Naive thymus-derived CD4-positive, alpha-beta T cell (primary cell): Measurements from ENCODE around the gene RALGPS1. TPM values are rescaled to one million over a fixed set of nuclear protein-coding genes. Genes with fewer than 3 reads are reported as not detected.
"Not testable (repeated sequence)": the region's sequence is repeated elsewhere in the genome, so short reads cannot be mapped to it uniquely, and the experiment has no call there.

ENCODE experiments used
- ATAC-seq: fragments of 150-1000 bp; cut with Tn5 transposase; 2 replicates; pipeline ENCODE4 v1.10.0; 2021; ENCODE audit warnings: mild to moderate bottlenecking, moderate library complexity
- CTCF ChIA-PET: fragments of 350-600 bp; sonication (Branson Sonifier 250); formaldehyde crosslinking; loops from one replicate; lab custom pipeline; 2021; ENCODE audit warnings: antibody characterized with exemption; lab: Charles Lee
- POLR2A ChIA-PET: fragments of 350-600 bp; sonication (Branson Sonifier 250); formaldehyde crosslinking; loops from one replicate; lab custom pipeline; 2021; ENCODE audit warnings: antibody characterized with exemption, inconsistent platforms; lab: Charles Lee
- DNase-seq, 9 donors: peaks; one replicate each; pipeline versions ENCODE4 v3.0.0 to v3.0.0-alpha.2; 2020 to 2022; ENCODE audit warnings: mixed read lengths in 1 of 9
- H3K27ac ChIP-seq: one replicate; pipeline ENCODE4 v1.7.0; 2013; ENCODE audit warnings: mild to moderate bottlenecking, low read depth, low read length, moderate library complexity
- H3K27me3 ChIP-seq, 2 donors: one replicate each; pipeline ENCODE4 v1.7.0; 2013; ENCODE audit warnings: low read length in 2 of 2, mild to moderate bottlenecking in 2 of 2, moderate library complexity in 2 of 2; ENCODE audit not compliant: control insufficient read depth in 2 of 2, insufficient read depth in 2 of 2
- H3K36me3 ChIP-seq, 3 experiments: 1 replicate in 2 of 3; 2 replicates in 1 of 3; pipeline ENCODE4 v1.7.0; 2013; ENCODE audit warnings: low read length in 3 of 3, mild to moderate bottlenecking in 3 of 3, moderate library complexity in 1 of 3; ENCODE audit not compliant: insufficient read depth in 3 of 3, control insufficient read depth in 2 of 3
- H3K4me1 ChIP-seq, 2 donors: one replicate each; pipeline ENCODE4 v1.7.0; 2013; ENCODE audit warnings: low read length in 2 of 2, mild to moderate bottlenecking in 2 of 2, moderate library complexity in 1 of 2; ENCODE audit not compliant: control insufficient read depth in 2 of 2, insufficient read depth in 2 of 2
- H3K4me3 ChIP-seq: 2 replicates; pipeline ENCODE4 v1.7.0; 2013; ENCODE audit warnings: mild to moderate bottlenecking, low read length
- H3K9me3 ChIP-seq, 3 experiments: 1 replicate in 2 of 3; 2 replicates in 1 of 3; pipeline ENCODE4 v1.7.0; 2013; ENCODE audit warnings: low read length in 3 of 3; ENCODE audit not compliant: control insufficient read depth in 2 of 3
- H3K27ac Mint-ChIP-seq, 9 donors: one replicate each; pipeline ENCODE4 v1.8.0; 2020 to 2022; ENCODE audit warnings: mixed read lengths in 9 of 9, mild to moderate bottlenecking in 8 of 9, moderate library complexity in 5 of 9, inconsistent platforms in 2 of 9
- H3K27me3 Mint-ChIP-seq, 5 donors: one replicate each; pipeline ENCODE4 v1.8.0; 2021 to 2022; ENCODE audit warnings: mixed read lengths in 5 of 5, mild to moderate bottlenecking in 1 of 5
- H3K36me3 Mint-ChIP-seq, 5 donors: one replicate each; pipeline ENCODE4 v1.8.0; 2020 to 2022; ENCODE audit warnings: mixed read lengths in 5 of 5, mild to moderate bottlenecking in 3 of 5, inconsistent platforms in 1 of 5
- H3K4me1 Mint-ChIP-seq, 7 donors: one replicate each; pipeline ENCODE4 v1.8.0; 2020 to 2022; ENCODE audit warnings: mixed read lengths in 7 of 7, mild to moderate bottlenecking in 3 of 7, inconsistent platforms in 1 of 7
- H3K4me3 Mint-ChIP-seq, 10 donors: one replicate each; pipeline ENCODE4 v1.8.0; 2020 to 2022; ENCODE audit warnings: mild to moderate bottlenecking in 10 of 10, mixed read lengths in 10 of 10, moderate library complexity in 6 of 10, inconsistent platforms in 2 of 10
- H3K9me3 Mint-ChIP-seq, 11 donors: one replicate each; pipeline ENCODE4 v1.8.0; 2020 to 2022; ENCODE audit warnings: mixed read lengths in 11 of 11, mild to moderate bottlenecking in 4 of 11, inconsistent platforms in 1 of 11, moderate library complexity in 1 of 11
- intact Hi-C, 2 donors: fragments of 100-400 bp; cut with micrococcal nuclease; formaldehyde crosslinking; loops; one replicate each; pipeline ENCODE4 v1.15.1; 2023
- polyA plus RNA-seq, 2 donors: library from polyadenylated mRNA; unstranded; fragments of 300-500 nt; fragmentation: Illumina TruSeq; gene quantifications; one replicate each; pipeline ENCODE4 v1.2.3, GENCODE V29; 2021
- total RNA-seq, 6 experiments: library from RNA in 5 of 6; stranded (reverse) in 5 of 6; gene quantifications; 1 replicate in 5 of 6; 2 replicates in 1 of 6; pipeline ENCODE4 v1.2.3 and lab custom pipeline; 2021 to 2026

RALGPS1 gene
- total and polyA plus RNA-seq, 7 experiments from 2014 or later = 1.0 to 8.3 (median 4.1) TPM

DNA sequence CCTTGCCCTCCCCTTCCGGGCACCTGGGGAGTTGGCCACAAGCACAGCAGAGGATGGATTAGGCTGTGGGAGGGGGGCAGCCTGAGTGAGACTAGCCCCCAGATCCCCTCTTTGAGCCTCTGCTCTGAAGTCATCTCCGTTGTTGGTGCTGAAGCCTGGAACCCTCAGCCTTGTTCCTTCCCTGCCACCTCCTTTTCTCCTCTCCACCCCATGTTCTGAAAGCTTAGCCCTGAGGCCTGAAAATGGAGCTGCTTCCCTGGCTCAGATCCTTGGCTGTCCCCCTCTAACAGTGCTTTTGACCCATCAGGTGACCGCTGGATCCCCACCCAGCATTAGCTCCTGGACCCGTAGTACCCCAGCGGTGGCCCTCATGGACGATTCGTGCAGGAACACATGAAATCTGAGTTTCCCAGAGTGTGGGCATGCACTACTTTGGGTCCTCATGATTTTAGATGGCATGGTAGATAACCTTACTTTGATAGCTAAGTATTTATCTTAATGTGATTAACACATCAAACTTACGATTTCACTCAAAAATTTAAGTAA lies 229.4 kb downstream of the RALGPS1 start:
- no peaks in the 10 kb centered on the region for H3K36me3 ChIP-seq
- Mint-ChIP-seq H3K9me3 (peaks cover 0 to 9% (median 1%) of the 10 kb centered on the region in 11 donors), H3K27ac (no peak overlapping the region), H3K36me3 (peaks cover 0 to 6% (median 0%) of the 10 kb centered on the region in 5 donors), H3K4me3 (no peak overlapping the region), H3K27me3 (peaks cover 0 to 39% (median 0%) of the 10 kb centered on the region in 5 donors), H3K4me1 (no peaks in the 10 kb centered on the region)
- H3K27ac ChIP-seq = no peak overlapping the region
- H3K27me3 ChIP-seq = no peaks in the 10 kb centered on the region
- intact Hi-C loops = no loop called here
- POLR2A ChIA-PET = no interaction called here
- H3K9me3 ChIP-seq = no peaks in the 10 kb centered on the region
- no peak overlapping the region for H3K4me3 ChIP-seq
- H3K4me1 ChIP-seq = no peaks in the 10 kb centered on the region
- DNase-seq (no peak), ATAC-seq (no peak)
- CTCF ChIA-PET = no interaction called here

DNA sequence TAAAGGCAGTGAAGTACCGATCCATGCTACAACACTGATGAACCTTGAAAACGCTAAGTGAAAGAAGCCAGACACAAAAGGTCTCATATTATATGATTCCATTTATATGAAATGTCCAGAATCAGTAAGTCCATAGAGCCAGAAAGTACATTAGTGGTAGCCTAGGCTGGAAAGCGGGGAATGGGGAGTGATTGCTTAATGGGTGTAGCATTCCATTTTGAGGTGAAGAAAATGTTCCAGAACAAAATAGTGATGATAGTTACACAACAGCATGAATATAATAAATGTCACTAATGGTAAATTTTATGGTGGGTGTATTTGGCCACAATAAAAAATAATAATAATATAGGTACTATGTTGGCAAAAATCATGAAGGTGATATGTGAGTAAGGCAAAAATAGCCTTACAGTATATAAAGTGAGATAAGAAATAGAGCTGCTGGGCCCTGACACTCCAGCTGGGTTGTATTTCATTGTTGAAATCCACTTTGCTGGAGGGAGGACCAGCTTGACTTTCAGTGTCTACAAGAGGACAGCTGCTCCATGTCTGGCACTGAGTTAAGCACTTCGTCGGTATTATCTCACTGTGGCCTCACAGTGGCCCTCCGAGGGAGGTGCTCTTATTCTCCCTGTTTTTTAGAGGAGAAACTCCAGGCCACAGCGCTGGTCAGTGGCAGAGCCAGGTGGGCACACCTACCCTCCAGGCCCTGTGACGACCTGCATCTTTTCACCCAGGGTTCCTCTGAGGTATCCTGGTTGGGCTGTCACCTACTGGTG lies 230.3 kb downstream of the RALGPS1 start:
- no peaks in the 10 kb centered on the region for H3K36me3 ChIP-seq
- H3K4me1 Mint-ChIP-seq = no peaks in the 10 kb centered on the region
- no peaks in the 10 kb centered on the region for H3K9me3 ChIP-seq
- peaks cover 0 to 9% (median 1%) of the 10 kb centered on the region in 11 donors for H3K9me3 Mint-ChIP-seq
- CTCF ChIA-PET = no interaction called here
- intact Hi-C loops = no loop called here
- peaks cover 0 to 39% (median 0%) of the 10 kb centered on the region in 5 donors for H3K27me3 Mint-ChIP-seq
- DNase-seq = no peak
- no peak for ATAC-seq
- no peak overlapping the region for H3K27ac Mint-ChIP-seq
- H3K4me3 ChIP-seq = no peak overlapping the region
- no peaks in the 10 kb centered on the region for H3K27me3 ChIP-seq
- H3K4me3 Mint-ChIP-seq = no peak overlapping the region
- POLR2A ChIA-PET = no interaction called here
- no peaks in the 10 kb centered on the region for H3K4me1 ChIP-seq
- no peak overlapping the region for H3K27ac ChIP-seq
- peaks cover 0 to 6% (median 0%) of the 10 kb centered on the region in 5 donors for H3K36me3 Mint-ChIP-seq

- intact Hi-C loops, H3K36me3 Mint-ChIP-seq, H3K27ac ChIP-seq, H3K36me3 ChIP-seq, CTCF ChIA-PET, H3K4me3 Mint-ChIP-seq, ATAC-seq, H3K4me3 ChIP-seq, H3K4me1 ChIP-seq, H3K4me1 Mint-ChIP-seq, DNase-seq, H3K9me3 ChIP-seq, H3K9me3 Mint-ChIP-seq, POLR2A ChIA-PET, H3K27me3 ChIP-seq, H3K27ac Mint-ChIP-seq: not testable (repeated sequence)
- peaks cover 0 to 40% (median 0%) of the 10 kb centered on the region in 5 donors for H3K27me3 Mint-ChIP-seq
Observed at GRCh38 chr9:127146841-127147240, 232.3 kb downstream of the RALGPS1 start.

- H3K4me1 Mint-ChIP-seq = no peaks in the 10 kb centered on the region
- DNase-seq = no peak
- no peaks in the 10 kb centered on the region for H3K36me3 ChIP-seq
- H3K4me3 Mint-ChIP-seq = no peak overlapping the region
- CTCF ChIA-PET = no interaction called here
- H3K9me3 Mint-ChIP-seq = peaks cover 0 to 9% (median 1%) of the 10 kb centered on the region in 11 donors
- H3K4me3 ChIP-seq = no peak overlapping the region
- ATAC-seq = no peak
- H3K9me3 ChIP-seq = no peaks in the 10 kb centered on the region
- no peak overlapping the region for H3K27ac ChIP-seq
- peaks cover 0 to 40% (median 0%) of the 10 kb centered on the region in 5 donors for H3K27me3 Mint-ChIP-seq
- POLR2A ChIA-PET = no interaction called here
- peaks cover 0 to 6% (median 0%) of the 10 kb centered on the region in 5 donors for H3K36me3 Mint-ChIP-seq
- peak overlapping the region in 1 of 9 donors; percentile 13 for H3K27ac Mint-ChIP-seq
- no peaks in the 10 kb centered on the region for H3K27me3 ChIP-seq
- no peaks in the 10 kb centered on the region for H3K4me1 ChIP-seq
- intact Hi-C loops = no loop called here
Observed at GRCh38 chr9:127147251-127147650, 232.7 kb downstream of the RALGPS1 start.

GRCh38 chr9:127148014-127148413 lies 233.4 kb downstream of the RALGPS1 start:
- ATAC-seq = no peak
- Mint-ChIP-seq H3K27me3 (peaks cover 0 to 43% (median 0%) of the 10 kb centered on the region in 5 donors), H3K27ac (no peak overlapping the region), H3K36me3 (peaks cover 0 to 6% (median 0%) of the 10 kb centered on the region in 5 donors), H3K9me3 (peaks cover 0 to 9% (median 1%) of the 10 kb centered on the region in 11 donors), H3K4me3 (no peak overlapping the region), H3K4me1 (no peaks in the 10 kb centered on the region)
- Histone ChIP-seq H3K27ac (no peak overlapping the region), H3K36me3 (no peaks in the 10 kb centered on the region), H3K27me3 (no peaks in the 10 kb centered on the region), H3K4me1 (no peaks in the 10 kb centered on the region), H3K4me3 (no peak overlapping the region), H3K9me3 (no peaks in the 10 kb centered on the region)
- ChIA-PET POLR2A (no interaction called here), CTCF (no interaction called here)
- DNase-seq = no peak
- intact Hi-C loops = no loop called here

DNA sequence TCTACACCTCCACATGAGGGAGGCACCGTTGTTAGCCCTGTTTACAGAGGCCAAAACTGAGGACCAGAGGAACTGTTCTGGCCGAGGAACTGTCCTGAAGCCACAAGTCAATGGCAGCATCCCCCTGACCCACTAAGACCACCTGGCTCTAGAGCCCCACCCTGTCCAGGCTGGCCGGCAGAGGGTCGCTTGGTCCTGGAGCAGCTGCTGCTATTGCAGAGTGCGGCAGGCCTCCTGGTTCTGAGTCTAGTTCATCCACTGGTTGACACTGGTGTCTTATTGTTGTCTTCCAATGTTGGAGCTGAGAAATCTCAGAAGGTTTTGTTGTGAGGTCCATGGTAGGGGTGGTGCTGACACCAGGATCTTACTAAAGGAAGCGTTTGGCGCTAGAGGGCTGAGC lies 234.4 kb downstream of the RALGPS1 start:
- Histone ChIP-seq H3K4me1 (no peaks in the 10 kb centered on the region), H3K36me3 (no peaks in the 10 kb centered on the region), H3K4me3 (no peak overlapping the region), H3K9me3 (no peaks in the 10 kb centered on the region), H3K27me3 (no peaks in the 10 kb centered on the region), H3K27ac (no peak overlapping the region)
- Mint-ChIP-seq H3K36me3 (peaks cover 0 to 6% (median 0%) of the 10 kb centered on the region in 5 donors), H3K27ac (no peak overlapping the region), H3K4me3 (no peak overlapping the region), H3K4me1 (peaks cover 0 to 3% (median 0%) of the 10 kb centered on the region in 7 donors), H3K27me3 (peaks cover 0 to 41% (median 5%) of the 10 kb centered on the region in 5 donors), H3K9me3 (peaks cover 0 to 9% (median 1%) of the 10 kb centered on the region in 11 donors)
- intact Hi-C loops = no loop called here
- no peak for ATAC-seq
- POLR2A ChIA-PET = no interaction called here
- no peak for DNase-seq
- CTCF ChIA-PET = no interaction called here
